Activated CD8-positive, alpha-beta memory T cell treated with anti-CD3 and anti-CD28 coated beads, Interleukin-2, amount 50 U/mL, for 1 hour (primary cell): ENCODE data around the gene STPG2.

Source experiments
- DNase-seq: peaks from one replicate; pipeline ENCODE4 v3.0.0-alpha.2; 2020; ENCODE audit errors: extremely low read depth

STPG2 gene

DNA sequence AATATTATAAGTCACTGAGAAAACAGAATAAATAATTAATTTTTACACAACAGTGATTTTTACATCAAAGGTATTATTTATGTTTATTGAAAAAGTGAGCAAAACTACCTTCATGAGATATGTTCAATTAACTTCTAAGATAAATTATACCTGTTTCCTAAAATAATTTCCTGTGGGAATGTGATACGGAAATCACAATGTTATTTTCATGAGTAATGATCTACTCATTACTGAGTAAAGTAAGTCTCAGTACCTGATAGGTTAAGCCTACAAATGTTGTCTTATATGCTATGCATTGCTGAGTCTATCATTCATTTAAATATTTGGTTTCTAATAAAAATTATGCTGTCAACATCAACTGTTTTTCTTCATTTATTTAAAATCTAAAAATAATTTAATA, 324.0 kb downstream of the STPG2 start:
- DNase-seq = no peak

DNA sequence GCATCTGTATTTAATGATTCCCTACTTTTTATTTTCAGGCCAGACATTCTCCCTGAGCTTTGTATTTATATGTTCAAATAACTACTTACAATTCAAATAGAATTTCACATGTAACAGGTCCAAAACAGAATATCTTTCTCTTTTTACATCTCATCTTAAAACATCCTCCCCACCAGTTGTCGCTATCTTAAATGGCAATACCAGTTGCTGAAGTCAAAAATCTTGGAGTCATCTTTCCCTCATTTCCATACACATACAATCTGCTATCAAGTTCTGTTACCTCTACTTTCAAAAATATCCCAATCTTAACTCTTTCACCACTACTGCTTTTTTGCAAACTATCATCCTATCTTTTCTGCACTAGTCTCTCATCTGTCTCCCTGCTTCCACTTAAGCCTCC, 330.5 kb downstream of the STPG2 start:
- DNase-seq = no peak

DNA sequence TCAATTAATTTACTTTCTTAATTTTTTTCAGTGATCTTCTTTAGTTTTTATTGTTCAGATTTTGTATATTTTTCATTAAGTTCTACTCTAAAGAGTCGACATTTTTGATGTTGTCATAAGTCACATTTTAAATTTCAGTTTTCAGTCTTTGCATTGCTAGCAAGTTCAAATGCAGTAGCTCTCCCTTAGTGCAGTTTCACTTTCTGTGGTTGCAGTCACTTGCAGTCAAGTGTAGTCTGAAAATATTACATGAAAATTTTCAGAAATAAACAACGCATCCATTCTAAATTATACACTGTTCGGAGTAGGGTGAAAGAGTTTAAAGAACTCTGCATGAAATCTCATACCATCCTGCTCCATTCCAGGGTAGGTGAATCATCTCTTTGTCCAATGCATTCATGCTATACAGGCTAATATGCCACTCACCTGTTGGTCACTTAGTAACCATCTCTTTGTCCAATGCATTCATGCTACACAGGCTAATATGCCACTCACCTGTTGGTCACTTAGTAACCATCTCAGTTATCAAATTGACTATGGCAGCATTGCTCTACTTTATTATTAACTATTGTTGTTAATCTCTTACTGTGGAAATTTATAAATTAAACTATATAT, 356.9 kb downstream of the STPG2 start:
- DNase-seq = no peak

DNA sequence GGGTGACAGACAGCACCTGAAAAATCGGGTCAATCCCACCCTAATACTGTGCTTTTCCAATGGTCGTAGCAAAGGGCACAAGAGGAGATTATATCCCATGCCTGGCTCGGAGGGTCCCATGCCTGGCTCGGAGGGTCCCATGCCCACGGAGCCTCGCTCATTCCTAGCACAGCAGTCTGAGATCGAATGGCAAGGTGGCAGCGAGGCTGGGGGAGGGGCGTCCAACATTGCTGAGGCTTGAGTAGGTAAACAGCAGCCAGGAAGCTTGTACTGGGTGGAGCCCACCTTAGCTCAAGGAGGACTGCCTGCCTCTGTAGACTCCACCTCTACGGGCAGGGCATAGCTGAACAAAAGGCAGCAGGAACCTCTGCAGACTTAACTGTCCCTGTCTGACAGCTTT, 365.1 kb downstream of the STPG2 start:
- DNase-seq = no peak

DNA sequence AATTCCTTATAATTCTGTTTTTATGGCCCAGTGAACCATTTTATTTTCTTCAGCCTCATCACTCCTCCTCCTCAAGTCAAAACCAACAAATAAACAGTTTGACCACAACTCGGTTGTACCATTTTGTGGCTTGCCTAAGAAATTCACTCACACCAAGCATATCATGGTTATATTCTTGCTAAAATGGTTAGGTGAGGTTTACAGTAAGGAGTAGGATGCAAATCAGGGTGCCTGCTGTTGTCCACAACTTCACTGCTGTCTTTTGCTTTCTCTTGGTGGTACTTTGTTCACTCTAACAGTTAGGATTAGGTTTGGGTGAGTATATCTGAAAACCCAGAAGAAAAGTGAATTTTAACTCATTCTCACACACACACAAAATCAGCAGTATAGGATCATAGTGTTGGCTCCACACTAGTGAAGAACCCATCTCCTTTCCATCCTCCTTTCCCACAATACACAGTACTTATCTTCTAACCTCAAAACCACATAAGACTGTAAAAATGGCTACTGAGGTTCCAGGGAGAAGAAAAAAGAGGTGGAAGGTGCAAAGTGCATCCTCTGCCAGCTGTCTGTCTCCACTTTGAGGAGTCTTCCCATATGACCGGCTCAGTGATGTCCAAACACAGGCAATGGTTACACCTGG, 368.8 kb downstream of the STPG2 start:
- DNase-seq = no peak

DNA sequence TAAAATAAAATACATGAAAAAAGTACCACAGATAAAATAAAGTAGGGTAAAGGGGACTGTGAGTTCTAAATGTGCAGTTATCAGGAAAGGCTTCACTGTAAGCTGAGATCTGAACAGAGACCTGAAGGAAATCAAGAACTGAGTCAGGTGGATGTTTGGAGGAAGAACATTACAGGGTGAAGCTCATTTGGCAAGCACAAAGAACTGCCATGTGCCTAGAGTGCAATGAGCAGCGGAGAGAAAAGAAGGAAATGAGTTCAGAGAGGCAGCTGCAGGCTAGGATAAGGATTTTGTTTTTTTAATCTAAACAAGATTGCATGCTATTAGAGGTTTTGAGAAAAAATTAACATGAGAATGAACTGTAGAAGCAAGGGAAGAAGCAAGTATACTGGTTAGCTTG, 373.1 kb downstream of the STPG2 start:
- no peak for DNase-seq

DNA sequence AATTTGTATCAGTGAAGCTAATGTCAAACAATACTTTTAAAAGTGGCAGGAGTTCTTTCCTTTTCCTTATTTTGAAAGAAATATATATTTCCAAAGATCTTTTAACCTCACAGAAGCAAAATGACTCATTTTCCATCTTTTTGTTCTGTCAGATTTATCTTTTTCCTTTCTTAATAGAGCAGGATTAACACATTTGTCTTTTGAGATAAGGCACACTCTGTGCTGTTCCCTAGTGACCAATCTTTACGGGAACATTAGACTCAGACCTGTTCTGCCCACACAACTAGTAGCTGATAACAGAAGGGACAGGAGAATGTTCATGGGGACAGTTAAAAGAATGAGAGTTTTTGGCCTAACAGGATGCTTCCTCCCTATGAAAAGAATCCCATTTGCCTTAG, 381.2 kb downstream of the STPG2 start:
- no peak for DNase-seq

DNA sequence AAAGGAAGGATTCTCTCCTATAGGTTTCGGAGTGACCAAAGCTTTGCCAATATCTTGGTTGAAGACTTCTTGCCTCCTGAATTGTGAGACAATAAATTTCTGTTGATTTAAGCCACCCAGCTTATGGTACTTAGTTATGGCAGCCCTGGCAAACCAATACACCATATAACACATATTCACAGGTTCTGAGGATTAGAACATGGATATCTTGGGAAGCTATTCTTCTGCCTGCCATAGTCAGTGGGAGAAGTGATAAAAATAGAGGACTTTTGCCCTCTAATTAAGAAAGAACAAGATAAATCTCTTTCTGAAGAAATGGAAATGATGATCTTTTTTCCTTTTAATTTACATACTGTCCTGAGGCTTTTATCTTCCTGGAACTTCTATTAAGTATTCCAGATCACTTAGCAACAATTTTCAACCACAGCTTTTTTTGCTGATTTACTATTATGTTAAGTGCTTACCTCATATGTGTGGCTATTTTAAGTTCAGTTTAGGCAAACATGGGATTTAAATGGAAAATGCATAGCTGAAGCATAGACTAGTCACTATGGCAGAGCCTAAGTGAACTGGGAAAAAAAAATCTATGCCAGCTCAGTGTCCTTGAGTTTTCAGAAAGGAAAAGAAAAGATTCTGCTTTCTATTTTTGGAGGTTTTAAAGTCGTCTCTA, 381.7 kb downstream of the STPG2 start:
- no peak for DNase-seq

DNA sequence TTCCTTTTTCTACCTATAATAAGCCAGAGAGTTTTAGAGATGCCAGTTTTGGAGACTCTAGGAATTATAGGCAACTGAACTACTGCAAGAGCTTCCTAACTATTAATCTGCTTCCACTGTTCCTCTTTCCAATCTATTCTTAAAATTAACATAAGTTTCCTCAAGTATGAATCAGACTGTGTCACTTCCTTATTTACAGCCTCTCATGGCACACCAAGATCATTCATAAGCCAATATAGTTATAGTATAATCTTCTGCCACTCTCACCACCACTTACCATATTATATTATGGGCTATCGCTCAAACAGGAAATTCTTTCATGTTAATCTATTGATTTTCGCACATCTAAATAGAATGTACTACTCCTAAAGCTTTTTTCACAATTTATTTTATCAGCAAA, 383.5 kb downstream of the STPG2 start:
- no peak for DNase-seq

DNA sequence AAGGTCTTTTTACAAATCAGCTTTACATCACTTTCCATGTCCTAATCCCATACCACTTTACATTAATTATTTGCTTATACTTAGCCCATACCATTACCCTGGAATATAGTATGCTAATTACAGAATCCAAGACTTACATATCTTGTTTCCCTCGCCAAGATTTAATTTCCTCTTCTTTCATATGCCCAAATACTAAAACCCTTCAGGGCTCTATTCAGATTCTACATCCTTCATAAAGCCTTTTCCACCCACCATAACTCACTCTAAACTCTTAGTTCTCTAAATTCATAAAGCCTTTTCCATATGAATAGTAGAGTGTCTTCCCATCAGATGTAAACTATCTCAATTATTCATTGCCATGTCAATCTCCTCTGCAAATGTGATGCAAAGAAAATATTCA, 390.7 kb downstream of the STPG2 start:
- DNase-seq = no peak

DNA sequence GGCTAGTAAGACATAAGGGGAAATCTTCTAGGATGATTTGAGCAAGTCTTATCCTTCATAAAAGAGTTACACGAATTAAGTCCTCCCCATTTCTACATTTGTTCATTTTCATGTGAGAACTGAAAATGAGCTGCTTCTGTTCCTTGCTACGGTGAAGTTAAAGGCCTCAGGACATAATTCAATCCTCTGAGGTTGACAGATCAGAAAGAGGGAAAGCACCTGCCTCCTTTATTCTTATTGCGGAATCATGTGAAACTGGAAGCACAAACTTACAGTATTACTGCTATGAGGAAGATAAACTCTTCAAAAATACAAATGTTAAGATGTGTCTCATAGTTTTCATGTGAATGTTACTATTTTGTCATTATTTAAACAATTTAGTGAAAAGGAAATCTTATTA, 395.3 kb downstream of the STPG2 start:
- no peak for DNase-seq

DNA sequence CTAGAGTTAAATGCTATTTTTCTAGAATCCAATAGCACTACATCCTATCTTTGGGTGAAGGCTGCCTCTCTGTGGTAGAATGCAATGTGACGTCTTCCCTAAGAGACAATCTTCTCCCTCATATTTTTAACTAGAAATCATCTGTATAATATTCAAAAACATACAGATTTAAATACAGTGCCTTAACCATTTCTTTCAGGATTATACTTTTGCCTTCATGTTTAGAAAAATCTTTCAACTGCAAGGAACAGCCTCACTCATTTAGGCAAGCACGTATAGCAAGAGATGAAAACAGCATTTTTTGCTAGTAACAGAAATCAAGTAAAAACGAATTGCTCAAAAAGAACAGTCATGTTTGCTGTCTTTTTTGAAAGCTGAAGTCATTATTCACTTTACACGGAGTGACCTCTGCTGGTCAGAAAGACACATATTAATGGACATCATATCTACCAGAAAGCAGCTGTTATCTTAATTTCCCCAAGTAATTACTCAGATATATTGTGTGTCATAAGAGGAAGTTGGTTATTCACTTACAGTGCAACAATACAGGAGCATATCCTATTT, 422.3 kb downstream of the STPG2 start:
- no peak for DNase-seq

DNA sequence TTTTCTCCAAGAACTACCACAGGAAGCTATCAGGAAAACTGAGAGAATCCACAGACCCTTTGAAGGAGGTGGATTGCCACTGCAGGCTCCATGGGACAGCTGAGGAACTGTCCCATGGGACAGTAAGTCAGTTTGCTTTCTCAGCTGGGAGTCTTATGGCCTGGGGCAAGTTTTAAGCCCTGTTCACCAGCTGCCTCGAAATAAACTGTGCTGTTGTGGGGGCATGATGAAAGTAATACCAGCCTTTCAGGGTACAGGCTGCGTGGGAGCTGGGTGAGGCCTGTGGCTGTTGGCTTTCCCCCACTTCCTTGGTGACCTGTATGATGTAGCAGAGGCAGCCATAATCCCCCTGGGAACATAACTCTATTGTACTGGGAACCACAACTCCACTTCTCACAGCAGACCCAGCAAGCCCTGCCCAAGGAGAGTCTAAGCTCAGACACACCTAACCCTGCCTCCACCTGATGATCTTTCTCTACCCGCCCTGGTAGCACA, 452.1 kb downstream of the STPG2 start:
- no peak for DNase-seq

DNA sequence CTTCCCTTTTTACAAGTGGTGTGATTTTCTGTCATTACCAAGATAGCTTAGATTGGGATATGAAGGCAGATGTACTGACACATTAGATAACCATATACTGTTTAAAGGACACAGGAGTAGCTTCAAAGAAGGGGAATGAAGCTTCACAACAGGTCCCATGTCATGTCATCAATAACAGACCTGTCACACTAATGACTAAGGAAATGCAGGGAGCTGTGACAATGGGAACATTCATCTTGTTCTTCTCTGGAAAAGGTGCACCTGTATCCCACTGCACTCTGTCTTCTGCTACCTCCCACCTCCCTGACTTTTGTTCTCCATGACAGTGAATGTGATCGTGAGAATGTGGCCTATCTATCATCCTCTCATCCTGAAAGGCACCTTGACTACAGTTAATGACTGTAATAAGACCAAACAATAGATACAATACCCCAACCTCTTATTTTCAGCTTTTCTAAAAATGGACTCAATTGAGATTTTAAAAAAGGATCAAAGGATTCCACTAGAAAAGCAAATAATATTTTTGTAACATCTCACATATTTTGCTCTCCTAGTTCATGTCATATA, 472.5 kb downstream of the STPG2 start:
- DNase-seq = no peak

DNA sequence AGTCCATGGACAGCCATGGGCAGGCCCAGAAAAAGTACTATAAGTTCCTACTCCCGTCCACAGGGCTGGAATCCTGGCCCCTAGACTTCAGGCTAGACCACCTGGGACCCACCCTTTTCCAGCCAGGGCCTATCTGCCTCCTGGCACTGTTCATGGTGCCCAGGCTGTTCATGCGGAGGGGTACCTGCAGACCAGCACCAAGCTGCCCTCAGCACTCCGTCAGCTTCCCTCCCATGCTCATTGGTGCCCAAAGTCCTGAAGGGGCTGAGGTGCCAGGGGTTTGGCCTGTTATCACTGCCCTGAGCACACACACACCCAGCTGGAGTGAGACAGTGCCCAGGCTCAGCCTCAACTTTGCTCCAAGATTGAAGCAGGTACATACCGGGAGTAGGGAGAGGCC, 477.7 kb downstream of the STPG2 start:
- no peak for DNase-seq

DNA sequence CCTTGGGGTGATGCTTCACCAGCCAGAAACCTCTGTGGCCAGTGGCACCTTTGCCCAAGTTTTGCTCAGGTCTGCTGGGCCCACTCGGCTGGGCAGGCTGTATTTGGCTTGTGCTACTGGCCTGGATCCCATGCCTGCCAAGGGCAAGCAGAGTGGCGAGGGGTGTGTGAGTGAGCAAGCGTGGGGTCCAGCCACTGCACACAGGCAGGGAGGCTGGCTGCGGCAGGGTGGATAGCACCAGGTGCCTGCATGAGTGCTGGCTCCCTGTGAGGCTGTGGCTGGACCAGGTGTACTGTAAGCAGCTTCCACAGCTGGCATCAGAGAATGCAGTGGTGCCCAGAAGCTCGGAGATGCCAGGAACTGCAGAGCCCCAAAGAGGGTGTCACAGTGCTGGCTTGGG, 478.5 kb downstream of the STPG2 start:
- no peak for DNase-seq

DNA sequence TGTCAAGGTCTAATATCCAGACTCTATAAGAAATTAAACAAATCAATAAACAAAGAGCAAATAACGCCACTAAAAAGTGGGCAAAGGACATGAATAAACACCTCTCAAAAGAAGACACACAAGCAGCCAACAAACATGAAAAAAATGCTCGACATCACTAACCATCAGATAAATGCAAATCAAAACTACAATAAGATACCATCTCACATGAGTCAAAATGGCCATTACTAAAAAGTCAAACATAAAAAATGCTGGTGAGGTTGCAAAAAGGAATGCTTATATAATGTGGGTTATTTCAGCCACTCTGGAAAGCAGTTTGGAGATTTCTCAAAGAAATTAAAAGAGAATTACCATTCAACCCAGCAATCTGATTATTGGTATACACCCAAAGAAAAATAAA, 481.1 kb downstream of the STPG2 start:
- no peak for DNase-seq

DNA sequence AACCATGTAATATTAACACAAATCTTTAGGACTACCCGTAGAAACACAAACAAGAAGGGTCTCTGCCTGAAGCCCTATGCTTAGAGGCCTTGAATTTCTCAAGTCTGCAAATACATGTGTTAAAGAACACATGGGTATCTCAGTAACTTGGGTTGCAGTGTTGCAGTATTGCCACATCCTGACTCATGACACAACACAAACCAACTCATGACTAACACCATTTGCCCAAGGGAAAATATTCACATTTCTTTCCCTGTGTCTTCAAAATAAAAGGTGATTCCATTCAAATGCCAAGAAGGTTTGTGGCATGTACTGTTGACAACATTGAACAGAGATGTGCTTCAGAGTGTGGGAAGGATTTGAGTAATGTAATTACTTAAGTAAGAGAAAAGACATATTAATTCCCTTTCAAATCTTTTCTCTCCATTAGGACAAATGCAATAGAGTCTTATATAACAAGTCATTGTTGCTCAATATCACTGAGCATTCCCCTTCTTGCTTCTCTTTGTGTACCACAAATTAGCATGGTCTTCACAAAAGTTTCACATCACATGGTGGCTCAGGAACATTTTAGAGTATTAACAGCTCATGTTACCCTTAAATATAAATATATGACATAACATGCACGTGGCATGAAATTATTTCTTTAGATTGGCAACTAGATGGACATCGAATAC, 487.1 kb downstream of the STPG2 start:
- no peak for DNase-seq

DNA sequence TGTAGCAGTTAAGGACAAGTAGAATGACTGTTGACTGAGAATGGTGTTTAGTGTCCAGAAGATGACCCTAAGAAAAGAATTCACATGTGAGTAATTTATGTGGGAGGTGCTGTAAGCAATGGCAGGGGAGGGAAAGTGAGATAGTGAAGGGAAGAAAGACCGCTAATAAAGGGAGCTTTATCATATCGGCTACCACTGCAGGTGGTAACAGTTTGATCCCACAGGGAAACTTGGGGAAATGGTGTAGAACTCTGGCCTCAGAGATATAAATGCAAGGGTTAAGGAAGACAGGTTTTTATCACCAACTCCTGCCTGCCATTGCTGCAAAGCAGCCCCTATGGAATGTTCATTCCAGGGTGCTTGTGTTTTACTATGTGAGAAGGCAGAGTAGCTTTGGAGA, 489.6 kb downstream of the STPG2 start:
- DNase-seq = no peak

DNA sequence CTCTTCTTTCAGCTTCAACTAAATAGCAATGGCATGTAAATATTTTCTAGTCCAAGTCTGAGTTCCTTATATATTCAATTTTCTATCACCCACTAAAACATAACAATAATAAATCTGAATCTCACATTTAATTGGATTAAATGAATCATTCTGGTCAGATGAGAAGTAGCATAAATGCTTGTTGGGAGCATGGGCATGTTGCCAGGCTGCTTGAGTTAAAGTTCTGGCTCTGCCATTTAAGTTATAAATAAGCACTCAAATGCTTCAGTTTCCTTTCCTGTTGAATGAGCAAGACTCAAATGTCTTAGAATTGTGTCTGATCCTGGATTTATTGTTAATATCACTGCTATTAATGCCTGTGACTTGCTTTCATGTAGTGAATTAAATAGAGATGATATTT, 496.3 kb downstream of the STPG2 start:
- DNase-seq = no peak

DNA sequence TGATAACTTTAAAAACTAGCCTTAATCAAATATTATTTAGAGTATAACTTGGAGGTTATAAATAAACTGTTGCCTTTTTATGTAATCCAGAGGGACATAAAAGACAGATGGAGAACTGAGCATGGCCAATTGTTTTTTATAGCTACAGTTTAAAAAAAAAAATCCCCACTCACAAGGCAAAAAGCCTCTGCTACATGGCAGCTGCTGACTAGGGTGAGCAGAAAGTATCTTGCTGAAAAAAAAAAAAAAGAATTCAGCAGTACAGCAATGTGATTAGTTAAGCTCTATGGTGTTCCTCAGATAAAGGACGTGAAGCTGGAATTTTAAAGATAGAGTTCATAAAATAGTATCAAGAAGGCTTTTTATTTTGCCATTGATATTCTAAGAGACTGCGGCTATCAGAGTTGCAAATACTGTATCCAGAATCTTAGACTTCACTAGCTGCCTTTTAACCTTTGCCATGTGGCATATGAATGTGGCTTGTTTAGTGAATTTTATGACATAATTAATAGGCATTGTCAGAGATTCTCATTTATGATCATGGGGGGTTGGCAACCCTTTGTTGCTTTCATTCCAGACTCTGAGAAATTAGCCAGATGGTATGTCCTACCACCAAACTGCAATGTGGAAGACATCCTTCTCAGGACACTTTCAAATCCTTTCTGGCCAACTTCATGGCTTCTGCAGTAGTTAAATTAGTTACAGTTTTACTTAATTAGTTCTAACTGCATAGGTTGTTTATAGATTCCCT, 498.0 kb downstream of the STPG2 start:
- DNase-seq = no peak
